DND-41 (cell line): ENCODE data around the gene OSTC.

ENCODE experiments used
- ATAC-seq: fragments of 200-7000 bp; cut with Tn5 transposase; 3 replicates; pipeline ENCODE4 v1.9.1; 2021; ENCODE audit warnings: low read depth; ENCODE audit not compliant: insufficient read depth
- DNase-seq: peaks from one replicate; pipeline ENCODE4 v3.0.0-alpha.2; 2020
- H2AFZ ChIP-seq: 2 replicates; pipeline ENCODE4 v1.6.0; 2012; ENCODE audit warnings: low read depth, low read length
- H3K27ac ChIP-seq: 2 replicates; pipeline ENCODE4 v1.5.1; 2012; ENCODE audit warnings: low read length, inconsistent platforms
- H3K27me3 ChIP-seq: fragments of 200-600 bp; sonication (generic); 2 replicates; pipeline ENCODE4 v1.6.0; 2012; ENCODE audit warnings: low read length, mild to moderate bottlenecking, inconsistent platforms; ENCODE audit not compliant: insufficient read depth, poor library complexity
- H3K36me3 ChIP-seq: 2 replicates; pipeline ENCODE4 v1.5.1; 2012; ENCODE audit warnings: low read length, inconsistent platforms; ENCODE audit not compliant: insufficient read depth
- H3K4me1 ChIP-seq: 2 replicates; pipeline ENCODE4 v1.5.1; 2012; ENCODE audit warnings: mild to moderate bottlenecking, low read length; ENCODE audit not compliant: insufficient read depth
- H3K4me2 ChIP-seq: 2 replicates; pipeline ENCODE4 v1.6.0; 2012; ENCODE audit warnings: mild to moderate bottlenecking, moderate library complexity, low read length, inconsistent platforms; ENCODE audit not compliant: insufficient read depth
- H3K4me3 ChIP-seq, 2 experiments: fragments of 200-600 bp in 1 of 2; shearing (Covaris generic) in 1 of 2; 2 replicates each; pipeline ENCODE4 v1.5.1; 2012 to 2016; ENCODE audit warnings: inconsistent platforms in 2 of 2, low read length in 2 of 2, mild to moderate bottlenecking in 2 of 2, low read depth in 1 of 2, moderate library complexity in 1 of 2
- H3K79me2 ChIP-seq: 2 replicates; pipeline ENCODE4 v1.6.0; 2012; ENCODE audit warnings: low read length, inconsistent platforms; ENCODE audit not compliant: insufficient read depth
- H3K9ac ChIP-seq: 2 replicates; pipeline ENCODE4 v1.6.0; 2012; ENCODE audit warnings: low read depth, mild to moderate bottlenecking, inconsistent platforms, low read length, moderate library complexity
- H3K9me3 ChIP-seq: 2 replicates; pipeline ENCODE4 v1.5.1; 2012; ENCODE audit warnings: low read length, moderate library complexity, mild to moderate bottlenecking, inconsistent platforms; ENCODE audit not compliant: insufficient read depth, severe bottlenecking
- H4K20me1 ChIP-seq: 2 replicates; pipeline ENCODE4 v1.6.0; 2012; ENCODE audit warnings: low read length; ENCODE audit not compliant: insufficient read depth
- CTCF ChIP-seq: IDR thresholded peaks from 2 replicates; pipeline ENCODE4 v1.5.1; 2012; ENCODE audit warnings: borderline replicate concordance, low read length, moderate library complexity, mild to moderate bottlenecking; ENCODE audit not compliant: poor library complexity, severe bottlenecking; ENCODE audit errors: extremely low read depth
- EZH2 ChIP-seq: IDR thresholded peaks from 3 replicates; pipeline ENCODE4 v1.6.1; 2012; ENCODE audit warnings: borderline replicate concordance, low read depth, mild to moderate bottlenecking, moderate library complexity, low read length, inconsistent platforms; ENCODE audit not compliant: severe bottlenecking

Gene OSTC

GRCh38 chr4:108612365-108612764 lies 38.0 kb upstream of the OSTC start:
- Histone ChIP-seq H3K4me1 (peaks cover 42% of the 10 kb centered on the region), H3K4me3 (no peak overlapping the region), H3K36me3 (peaks cover 9% of the 10 kb centered on the region), H3K79me2 (peaks cover 7% of the 10 kb centered on the region), H3K27ac (no peak overlapping the region), H4K20me1 (no peaks in the 10 kb centered on the region), H3K27me3 (no peaks in the 10 kb centered on the region), H3K9me3 (peaks cover 16% of the 10 kb centered on the region), H3K4me2 (no peak overlapping the region), H3K9ac (no peak overlapping the region), H2AFZ (0 out of 2 replicates have a peak overlapping the region, but pooled peaks have one; percentile 12)
- ATAC-seq (no peak), DNase-seq (no peak)
- TF ChIP-seq CTCF (no peak), EZH2 (no peak)

GRCh38 chr4:108619372-108620100 lies 30.9 kb upstream of the OSTC start:
- peaks cover 48% of the 10 kb centered on the region for H3K36me3 ChIP-seq
- H3K9me3 ChIP-seq, result peaks cover 16% of the 10 kb centered on the region
- H2AFZ ChIP-seq, result peak overlapping the region; percentile 49
- DNase-seq (peak; percentile 65), ATAC-seq (peak; percentile 48)
- peaks cover 51% of the 10 kb centered on the region for H3K4me1 ChIP-seq
- peak overlapping the region; percentile 79 for H3K27ac ChIP-seq
- peaks cover 38% of the 10 kb centered on the region for H4K20me1 ChIP-seq
- H3K27me3 ChIP-seq, result no peaks in the 10 kb centered on the region
- TF ChIP-seq EZH2, result no peak
- TF ChIP-seq CTCF, result no peak
- H3K79me2 ChIP-seq, result peaks cover 64% of the 10 kb centered on the region
- H3K4me2 ChIP-seq, result peak overlapping the region; percentile 65
- peak overlapping the region; percentile 53 for H3K9ac ChIP-seq
- H3K4me3 ChIP-seq, result peak overlapping the region; percentile 29 to 70

- H3K9ac ChIP-seq, result peak within 1 kb of the TSS; percentile 62
- TF ChIP-seq CTCF (no peak), EZH2 (no peak)
- no peaks in the 10 kb centered on the region for H3K27me3 ChIP-seq
- H4K20me1 ChIP-seq, result peaks cover 38% of the 10 kb centered on the region
- peaks cover 10% of the 10 kb centered on the region for H3K9me3 ChIP-seq
- H3K27ac ChIP-seq, result peak within 1 kb of the TSS; percentile 79
- peaks cover 71% of the 10 kb centered on the region for H3K79me2 ChIP-seq
- H3K4me1 ChIP-seq, result peaks cover 51% of the 10 kb centered on the region
- DNase-seq, result peak; percentile 99
- H3K4me3 ChIP-seq, result peak within 1 kb of the TSS; percentile 50 to 70
- H3K36me3 ChIP-seq, result peaks cover 56% of the 10 kb centered on the region
- peak within 1 kb of the TSS; percentile 65 for H3K4me2 ChIP-seq
- peak; percentile 97 for ATAC-seq
- peak within 1 kb of the TSS; percentile 65 for H2AFZ ChIP-seq
These were observed 30.1 kb upstream of the OSTC start, which contains the start of gene RPL34 for GRCh38 chr4:108620101-108620932. TSS of gene RPL34 (plus strand) at chr4:108620576. CDS start at chr4:108621960, 1,384 bp downstream.
